BLaER1 (cell line): ENCODE measurements around the gene NUBP2.

Source experiments
- H3K27ac ChIP-seq: shearing (Covaris generic); formaldehyde crosslinking; 2 replicates; pipeline ENCODE4 v1.8.1; 2022
- H3K27me3 ChIP-seq: shearing (Covaris generic); formaldehyde crosslinking; 2 replicates; pipeline ENCODE4 v1.8.1; 2022
- H3K36me3 ChIP-seq: shearing (Covaris generic); formaldehyde crosslinking; 2 replicates; pipeline ENCODE4 v1.8.1; 2022
- H3K4me1 ChIP-seq: shearing (Covaris generic); formaldehyde crosslinking; 2 replicates; pipeline ENCODE4 v1.8.1; 2022
- H3K4me2 ChIP-seq: shearing (Covaris generic); formaldehyde crosslinking; 2 replicates; pipeline ENCODE4 v1.8.1; 2022
- H3K4me3 ChIP-seq: shearing (Covaris generic); formaldehyde crosslinking; 2 replicates; pipeline ENCODE4 v1.8.1; 2022
- H3K9ac ChIP-seq: shearing (Covaris generic); formaldehyde crosslinking; 2 replicates; pipeline ENCODE4 v1.8.1; 2022
- H3K9me3 ChIP-seq: shearing (Covaris generic); formaldehyde crosslinking; 2 replicates; pipeline ENCODE4 v1.8.1; 2022
- H4K20me1 ChIP-seq: shearing (Covaris generic); formaldehyde crosslinking; 2 replicates; pipeline ENCODE4 v1.8.1; 2022
- Cebpa-rat ChIP-seq: shearing (Covaris generic); IDR thresholded peaks from 2 replicates; pipeline ENCODE4 v1.8.1; 2022

NUBP2 gene

DNA sequence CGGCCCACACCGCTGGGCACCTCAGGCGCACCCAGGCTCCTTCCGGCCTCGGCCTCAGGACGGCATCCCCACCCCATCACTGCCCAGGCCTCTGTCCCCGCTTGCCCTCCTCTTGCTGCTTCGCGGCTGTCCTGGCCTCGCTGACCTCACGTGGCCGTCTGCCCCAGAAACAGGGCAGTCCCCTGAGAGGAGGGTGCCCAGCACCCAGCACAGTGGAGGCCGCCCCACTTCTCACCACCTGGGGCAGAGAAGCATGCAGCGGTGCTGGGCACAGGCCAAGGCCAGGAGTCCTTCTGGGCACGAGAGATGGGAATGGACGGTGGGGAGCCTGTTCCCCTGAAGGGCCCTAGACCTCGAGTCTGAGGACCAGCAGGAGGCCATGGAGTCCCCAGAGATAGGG, 35.0 kb downstream of the NUBP2 start:
- H4K20me1 ChIP-seq, result peaks cover 19% of the 10 kb centered on the region
- peaks cover 3% of the 10 kb centered on the region; the same call in 1 of the 2 replicates for H3K4me1 ChIP-seq
- no peaks in the 10 kb centered on the region for H3K9me3 ChIP-seq
- TF ChIP-seq Cebpa-rat, result no peak
- H3K4me2 ChIP-seq, result no peak overlapping the region
- H3K9ac ChIP-seq, result no peak overlapping the region
- no peaks in the 10 kb centered on the region for H3K27me3 ChIP-seq
- no peak overlapping the region for H3K27ac ChIP-seq
- peaks cover 83% of the 10 kb centered on the region for H3K36me3 ChIP-seq
- no peak overlapping the region for H3K4me3 ChIP-seq

DNA sequence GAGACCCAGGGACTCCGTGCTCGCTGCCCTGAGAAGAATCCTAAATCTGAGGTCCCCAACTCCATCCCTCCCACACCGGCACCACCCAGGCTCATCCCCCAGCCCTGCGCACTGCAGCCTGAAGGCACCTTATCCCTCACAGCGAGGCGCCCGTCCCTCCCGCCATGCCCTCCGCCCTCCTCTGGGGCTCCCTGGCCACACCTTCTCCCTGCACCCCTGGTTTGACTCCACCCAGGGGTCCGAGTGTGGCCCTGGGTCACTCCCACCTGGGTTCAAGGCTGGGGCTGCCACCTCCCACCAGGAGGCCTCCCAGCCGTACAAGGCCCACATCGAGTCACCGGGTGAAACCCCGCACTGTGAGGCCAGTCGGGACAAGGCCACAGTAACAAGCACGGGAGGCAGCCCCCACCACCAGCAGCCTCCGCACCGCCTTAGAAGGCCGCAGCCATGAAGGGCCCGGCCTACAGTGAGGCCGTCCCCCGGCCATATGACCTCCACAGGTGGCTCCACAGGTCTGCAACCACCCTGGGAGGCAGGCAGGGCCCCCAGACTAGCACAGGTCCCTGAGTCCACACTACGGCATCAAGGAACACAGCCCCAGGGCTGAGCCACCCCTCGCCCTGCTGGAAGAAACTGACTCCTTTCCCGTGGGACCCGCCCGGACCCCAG, 35.6 kb downstream of the NUBP2 start:
- no peak overlapping the region for H3K9ac ChIP-seq
- peaks cover 86% of the 10 kb centered on the region for H3K36me3 ChIP-seq
- H3K4me3 ChIP-seq, result no peak overlapping the region
- no peaks in the 10 kb centered on the region for H3K27me3 ChIP-seq
- H3K4me1 ChIP-seq, result no peaks in the 10 kb centered on the region
- H3K9me3 ChIP-seq, result no peaks in the 10 kb centered on the region
- no peak overlapping the region for H3K27ac ChIP-seq
- no peak overlapping the region for H3K4me2 ChIP-seq
- H4K20me1 ChIP-seq, result peaks cover 22% of the 10 kb centered on the region
- no peak for TF ChIP-seq Cebpa-rat

DNA sequence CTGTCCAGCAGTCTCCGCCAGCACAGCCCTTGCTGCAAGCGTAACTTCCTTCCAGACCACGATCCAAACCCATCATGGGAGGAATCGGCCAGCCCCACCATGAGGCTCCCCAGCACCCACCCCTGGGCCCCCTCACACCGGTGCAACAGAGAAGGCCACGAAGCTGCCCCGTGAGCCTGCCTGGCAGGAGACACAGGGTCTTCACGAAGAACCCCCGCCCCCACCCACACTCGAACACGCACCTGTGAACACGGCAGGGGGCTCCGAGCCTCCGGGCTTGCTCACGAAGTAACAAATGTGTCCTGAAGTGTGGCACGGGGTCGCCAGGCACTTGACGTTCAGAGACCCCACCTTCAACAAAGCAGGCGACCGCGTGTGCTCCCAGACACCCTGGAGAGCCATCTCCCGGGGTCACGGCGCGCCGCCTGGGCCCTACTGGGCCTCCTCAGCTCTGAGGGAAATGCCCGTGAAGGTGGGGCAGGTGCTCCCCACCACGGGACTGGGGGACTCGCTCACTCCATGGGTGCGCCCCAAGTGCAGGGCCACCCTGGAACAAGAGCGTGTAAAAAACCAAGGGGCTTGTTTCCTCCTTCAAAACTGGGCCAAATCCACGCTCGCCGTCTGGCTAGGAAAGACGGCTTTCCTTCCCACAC, 36.2 kb downstream of the NUBP2 start:
- peaks cover 25% of the 10 kb centered on the region for H4K20me1 ChIP-seq
- H3K4me3 ChIP-seq, result no peak overlapping the region
- H3K27ac ChIP-seq, result no peak overlapping the region
- peaks cover 82% of the 10 kb centered on the region for H3K36me3 ChIP-seq
- no peak for TF ChIP-seq Cebpa-rat
- no peaks in the 10 kb centered on the region for H3K27me3 ChIP-seq
- no peaks in the 10 kb centered on the region for H3K9me3 ChIP-seq
- no peaks in the 10 kb centered on the region for H3K4me1 ChIP-seq
- H3K4me2 ChIP-seq, result no peak overlapping the region
- H3K9ac ChIP-seq, result no peak overlapping the region

DNA sequence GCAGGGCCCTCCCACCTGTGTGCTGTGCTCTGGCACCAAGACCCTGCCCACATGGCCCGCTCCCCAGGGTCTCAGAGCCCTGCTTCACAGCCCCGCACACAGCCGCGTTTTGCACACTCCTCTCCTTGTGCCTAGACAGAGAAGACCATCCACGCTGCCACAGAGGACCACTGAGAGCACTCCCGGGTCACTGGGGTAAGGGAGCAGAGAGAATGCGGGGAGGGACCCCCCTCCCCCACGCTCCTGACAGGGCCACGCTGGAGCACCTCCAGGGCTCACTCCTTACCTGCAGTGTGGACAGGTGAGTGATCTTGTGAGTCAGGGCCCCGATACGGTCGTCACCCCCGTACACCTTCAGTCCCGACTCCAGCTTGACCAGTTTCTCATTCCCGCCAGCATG, 36.9 kb downstream of the NUBP2 start:
- Histone ChIP-seq H3K9ac (no peak overlapping the region), H3K36me3 (peaks cover 80% of the 10 kb centered on the region), H3K4me3 (no peak overlapping the region), H3K4me2 (no peak overlapping the region), H3K27me3 (no peaks in the 10 kb centered on the region), H3K27ac (no peak overlapping the region), H3K9me3 (no peaks in the 10 kb centered on the region), H4K20me1 (peaks cover 31% of the 10 kb centered on the region), H3K4me1 (no peaks in the 10 kb centered on the region)
- TF ChIP-seq Cebpa-rat, result no peak

DNA sequence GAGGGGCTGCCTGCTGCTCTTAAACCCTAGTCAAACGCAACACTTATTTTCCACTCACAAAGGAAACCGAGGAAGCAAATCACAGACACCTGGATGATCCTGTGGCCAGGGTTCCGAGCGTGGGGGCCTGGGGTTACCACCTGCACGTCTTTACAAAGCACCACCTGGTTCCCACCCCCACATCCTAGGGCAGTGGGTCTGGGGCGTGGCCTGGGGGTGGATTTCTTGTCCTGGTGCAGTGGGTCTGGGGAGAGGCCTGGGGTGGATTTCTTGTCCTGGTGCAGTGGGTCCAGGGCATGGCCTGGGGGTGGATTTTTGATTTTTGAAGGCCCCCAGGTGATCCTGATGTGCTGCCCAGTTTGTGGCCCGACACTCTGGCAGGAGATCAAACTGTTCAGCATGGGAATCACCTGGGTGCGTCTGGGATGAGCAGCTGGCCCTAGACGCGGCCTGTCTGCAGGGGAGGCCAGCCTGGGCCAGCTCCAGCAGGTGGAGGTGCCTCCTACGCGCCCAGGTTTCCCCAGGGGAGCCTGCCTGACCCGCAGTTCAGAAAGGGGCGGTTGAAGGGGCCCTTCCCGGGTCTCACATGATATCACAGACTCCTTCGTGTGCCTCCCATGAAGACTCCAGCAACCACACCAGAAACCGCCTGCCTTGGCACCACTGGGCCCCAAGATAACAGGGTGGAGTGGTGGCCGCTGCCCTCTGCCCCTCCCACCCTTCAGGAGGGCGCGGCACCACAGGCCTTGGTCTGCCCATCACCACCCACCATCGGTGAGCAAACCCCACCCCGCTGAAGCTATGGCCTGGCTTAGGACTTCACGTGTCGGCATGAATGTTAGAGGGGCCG, 37.6 kb downstream of the NUBP2 start:
- Histone ChIP-seq H3K27ac (no peak overlapping the region), H3K9me3 (no peaks in the 10 kb centered on the region), H3K4me2 (no peak overlapping the region), H4K20me1 (peaks cover 38% of the 10 kb centered on the region), H3K9ac (no peak overlapping the region), H3K27me3 (no peaks in the 10 kb centered on the region), H3K4me3 (no peak overlapping the region), H3K36me3 (peaks cover 76% of the 10 kb centered on the region), H3K4me1 (peaks cover 4% of the 10 kb centered on the region)
- no peak for TF ChIP-seq Cebpa-rat

DNA sequence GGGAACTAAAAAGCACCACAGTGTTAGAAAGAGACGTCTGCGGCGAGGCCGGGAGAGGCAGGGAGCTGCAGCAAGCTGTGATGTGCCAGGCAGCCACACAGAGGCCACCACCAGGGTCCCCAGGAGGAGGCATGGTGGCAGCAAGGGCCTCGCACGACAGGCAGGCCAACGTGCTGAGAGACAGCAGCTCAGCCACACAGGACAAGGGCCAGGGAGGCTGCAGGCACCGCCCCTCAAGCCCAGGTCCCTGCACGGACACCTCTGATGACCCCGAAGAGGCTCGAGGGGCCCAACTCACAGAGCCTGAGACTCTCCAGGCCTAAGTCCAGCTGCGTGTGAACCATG, 38.2 kb downstream of the NUBP2 start:
- no peaks in the 10 kb centered on the region for H3K9me3 ChIP-seq
- H3K36me3 ChIP-seq, result peaks cover 70% of the 10 kb centered on the region
- no peaks in the 10 kb centered on the region for H3K27me3 ChIP-seq
- no peak for TF ChIP-seq Cebpa-rat
- no peak overlapping the region for H3K27ac ChIP-seq
- no peak overlapping the region for H3K4me2 ChIP-seq
- H3K9ac ChIP-seq, result no peak overlapping the region
- no peak overlapping the region for H3K4me3 ChIP-seq
- H3K4me1 ChIP-seq, result peaks cover 9% of the 10 kb centered on the region
- H4K20me1 ChIP-seq, result peaks cover 41% of the 10 kb centered on the region

DNA sequence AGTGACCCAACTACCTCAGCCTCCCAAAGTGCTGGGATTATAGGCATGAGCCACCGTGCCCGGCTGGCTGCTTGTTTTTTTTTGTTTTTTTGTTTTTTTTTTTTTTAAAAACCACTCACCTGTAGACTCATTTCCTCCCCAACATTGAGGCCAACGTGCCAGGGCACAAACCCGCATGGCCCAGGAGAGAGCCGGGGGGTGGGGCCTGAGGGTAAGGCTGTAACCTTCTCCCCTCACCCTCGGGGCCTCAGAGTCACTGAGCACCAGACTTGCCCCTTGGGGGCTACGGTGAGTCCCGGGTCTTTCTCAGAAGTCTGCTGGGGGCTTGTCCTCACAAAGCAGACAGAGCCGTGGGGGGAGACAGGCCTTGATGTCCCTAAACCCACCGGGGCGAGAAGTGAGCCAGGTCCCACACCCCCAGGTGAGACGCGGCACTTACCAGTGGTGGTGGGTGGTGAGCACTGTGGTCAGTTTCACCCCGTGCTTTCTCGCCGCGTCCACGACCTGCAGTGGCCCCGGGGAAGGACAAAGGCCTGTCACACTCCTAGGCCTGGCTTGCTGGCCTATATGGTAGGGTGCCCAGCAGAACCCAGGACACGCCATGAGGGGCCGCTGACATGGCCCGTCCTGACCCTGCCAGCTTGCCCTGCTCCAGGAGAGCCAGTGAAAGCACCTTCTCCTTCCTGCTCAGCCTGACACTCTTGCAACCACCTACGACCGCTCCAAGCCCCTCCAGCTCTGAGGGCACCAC, 39.3 kb downstream of the NUBP2 start:
- Histone ChIP-seq H3K27me3 (no peaks in the 10 kb centered on the region), H3K36me3 (peaks cover 59% of the 10 kb centered on the region), H3K4me1 (peaks cover 11% of the 10 kb centered on the region), H4K20me1 (peaks cover 46% of the 10 kb centered on the region), H3K9ac (no peak overlapping the region), H3K4me3 (no peak overlapping the region), H3K4me2 (no peak overlapping the region), H3K27ac (no peak overlapping the region), H3K9me3 (no peaks in the 10 kb centered on the region)
- TF ChIP-seq Cebpa-rat, result no peak

DNA sequence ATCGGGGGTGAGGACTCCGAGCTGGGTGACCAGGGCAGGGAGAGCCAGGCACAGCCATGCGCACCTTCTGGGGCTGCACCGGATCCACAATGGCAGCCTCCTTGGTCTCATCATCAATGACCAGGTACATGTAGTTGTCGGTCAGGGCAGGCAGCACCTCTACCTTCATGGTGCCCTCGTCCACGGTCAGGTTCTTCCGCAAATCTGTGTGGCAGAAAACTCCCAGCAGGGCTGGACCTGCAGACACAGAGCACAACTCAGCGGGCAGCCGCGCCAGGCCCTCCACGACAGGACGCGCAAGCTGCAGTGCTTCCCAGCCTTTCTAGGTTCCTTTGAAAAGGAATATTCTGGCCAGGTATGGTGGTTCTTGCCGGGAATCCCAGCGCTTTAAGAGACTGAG, 40.0 kb downstream of the NUBP2 start:
- H3K27me3 ChIP-seq, result no peaks in the 10 kb centered on the region
- H3K27ac ChIP-seq, result no peak overlapping the region
- no peak overlapping the region for H3K4me3 ChIP-seq
- H3K9ac ChIP-seq, result no peak overlapping the region
- no peak for TF ChIP-seq Cebpa-rat
- H3K4me2 ChIP-seq, result no peak overlapping the region
- peaks cover 16% of the 10 kb centered on the region for H3K4me1 ChIP-seq
- peaks cover 46% of the 10 kb centered on the region for H4K20me1 ChIP-seq
- no peaks in the 10 kb centered on the region for H3K9me3 ChIP-seq
- H3K36me3 ChIP-seq, result peaks cover 52% of the 10 kb centered on the region

DNA sequence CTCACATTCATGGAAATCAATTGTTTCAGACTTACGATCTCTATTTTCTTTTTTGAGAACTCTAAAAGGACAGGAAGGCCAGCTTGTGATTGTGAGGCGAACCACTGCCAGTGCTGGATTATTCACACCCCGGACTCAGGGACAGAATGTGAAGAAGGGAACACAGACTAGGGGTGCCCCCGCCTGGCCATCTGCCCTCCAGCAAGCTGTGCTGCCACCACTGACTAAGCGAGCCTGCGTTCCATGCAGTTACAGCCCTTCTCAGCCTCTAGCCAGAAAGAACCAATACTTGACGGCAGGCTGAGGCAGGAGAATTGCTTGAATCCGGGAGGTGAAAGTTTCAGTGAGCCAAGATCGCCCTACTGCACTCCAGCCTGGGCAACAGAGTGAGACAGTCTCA, 41.1 kb downstream of the NUBP2 start:
- Histone ChIP-seq H4K20me1 (peaks cover 48% of the 10 kb centered on the region), H3K9me3 (no peaks in the 10 kb centered on the region), H3K4me3 (no peak overlapping the region), H3K9ac (no peak overlapping the region), H3K36me3 (peaks cover 41% of the 10 kb centered on the region), H3K27me3 (no peaks in the 10 kb centered on the region), H3K4me2 (no peak overlapping the region), H3K4me1 (peaks cover 26% of the 10 kb centered on the region), H3K27ac (no peak overlapping the region)
- no peak for TF ChIP-seq Cebpa-rat
